Astrocyte (in vitro differentiated cells and primary cell): Measurements from ENCODE around the gene MTERF4. TPM values are rescaled to one million over a fixed set of nuclear protein-coding genes. Genes with fewer than 3 reads are reported as not detected.

ENCODE experiments used
- DNase-seq: peaks from one replicate; pipeline ENCODE4 v3.0.0-alpha.2; 2010; ENCODE audit warnings: low read depth
- FAIRE-seq: peaks from 2 replicates; lab custom pipeline; 2011; peaks lifted over from hg19 to GRCh38; lab: Jason Lieb, UNC
- H2AFZ ChIP-seq: 2 replicates; pipeline ENCODE4 v1.6.0; 2012; ENCODE audit warnings: low read depth, low read length, inconsistent platforms
- H3K27ac ChIP-seq: 2 replicates; pipeline ENCODE4 v1.5.1; 2011; ENCODE audit warnings: low read depth, low read length, inconsistent platforms
- H3K27me3 ChIP-seq: 2 replicates; pipeline ENCODE4 v1.6.0; 2011; ENCODE audit warnings: low read length, inconsistent platforms; ENCODE audit not compliant: insufficient read depth
- H3K36me3 ChIP-seq: 2 replicates; pipeline ENCODE4 v1.5.1; 2011; ENCODE audit warnings: low read length, inconsistent platforms; ENCODE audit not compliant: insufficient read depth
- H3K4me1 ChIP-seq: 2 replicates; pipeline ENCODE4 v1.5.1; 2011; ENCODE audit warnings: low read length, inconsistent platforms; ENCODE audit not compliant: insufficient read depth
- H3K4me2 ChIP-seq: 2 replicates; pipeline ENCODE4 v1.6.0; 2012; ENCODE audit warnings: low read length, inconsistent platforms
- H3K4me3 ChIP-seq: 2 replicates; pipeline ENCODE4 v1.5.1; 2011; ENCODE audit warnings: low read depth, mild to moderate bottlenecking, low read length, inconsistent platforms; ENCODE audit not compliant: insufficient read depth
- H3K79me2 ChIP-seq: 2 replicates; pipeline ENCODE4 v1.6.0; 2012; ENCODE audit warnings: mild to moderate bottlenecking, low read length, inconsistent platforms; ENCODE audit not compliant: insufficient read depth
- H3K9ac ChIP-seq: 2 replicates; pipeline ENCODE4 v1.6.0; 2012; ENCODE audit warnings: mild to moderate bottlenecking, low read length, inconsistent platforms
- H3K9me3 ChIP-seq: 2 replicates; pipeline ENCODE4 v1.5.1; 2012; ENCODE audit warnings: low read depth, mild to moderate bottlenecking, low read length, inconsistent platforms; ENCODE audit not compliant: insufficient read depth
- H4K20me1 ChIP-seq: 2 replicates; pipeline ENCODE4 v1.6.0; 2012; ENCODE audit warnings: low read length, inconsistent platforms; ENCODE audit not compliant: insufficient read depth
- H3K27ac Mint-ChIP-seq: one replicate; pipeline ENCODE4 v1.8.0; 2021; ENCODE audit warnings: mild to moderate bottlenecking, mixed read lengths; ENCODE audit not compliant: unreplicated experiment
- H3K27me3 Mint-ChIP-seq: one replicate; pipeline ENCODE4 v1.8.0; 2021; ENCODE audit warnings: low read depth, mixed read lengths; ENCODE audit not compliant: unreplicated experiment
- H3K36me3 Mint-ChIP-seq: one replicate; pipeline ENCODE4 v1.8.0; 2021; ENCODE audit warnings: low read depth, mixed read lengths; ENCODE audit not compliant: unreplicated experiment
- H3K4me1 Mint-ChIP-seq: one replicate; pipeline ENCODE4 v1.8.0; 2021; ENCODE audit warnings: low read depth, mixed read lengths; ENCODE audit not compliant: unreplicated experiment
- H3K4me3 Mint-ChIP-seq: one replicate; pipeline ENCODE4 v1.8.0; 2021; ENCODE audit warnings: mild to moderate bottlenecking, moderate library complexity, mixed read lengths; ENCODE audit not compliant: unreplicated experiment
- H3K9me3 Mint-ChIP-seq: one replicate; pipeline ENCODE4 v1.8.0; 2021; ENCODE audit warnings: mild to moderate bottlenecking, mixed read lengths; ENCODE audit not compliant: unreplicated experiment
- CTCF ChIP-seq: IDR thresholded peaks from 2 replicates; pipeline ENCODE4 v1.5.1; 2011; ENCODE audit warnings: low read depth, mild to moderate bottlenecking, inconsistent platforms, low read length, moderate library complexity; ENCODE audit not compliant: insufficient read depth
- EZH2 ChIP-seq: IDR thresholded peaks from 2 replicates; pipeline ENCODE4 v1.6.1; 2012; ENCODE audit warnings: mild to moderate bottlenecking, low read length, inconsistent platforms; ENCODE audit not compliant: insufficient read depth
- total RNA-seq: library from RNA; stranded (reverse); gene quantifications from 2 replicates; pipeline ENCODE4 v1.2.1, GENCODE V29; 2021

Gene MTERF4
- total RNA-seq, 1 donor from 2014 or later = 26.3 TPM

GRCh38 chr2:241072553-241073165 lies 29.4 kb downstream of the MTERF4 start:
- H3K9ac ChIP-seq = no peak overlapping the region
- FAIRE-seq (no peak), DNase-seq (no peak)
- no peaks in the 10 kb centered on the region for H3K9me3 ChIP-seq
- no peaks in the 10 kb centered on the region for H3K36me3 ChIP-seq
- no peak overlapping the region for H3K27ac ChIP-seq
- no peak overlapping the region for H2AFZ ChIP-seq
- no peak overlapping the region for H3K27ac Mint-ChIP-seq
- H3K36me3 Mint-ChIP-seq = no peaks in the 10 kb centered on the region
- no peaks in the 10 kb centered on the region for H3K27me3 ChIP-seq
- no peaks in the 10 kb centered on the region for H3K9me3 Mint-ChIP-seq
- TF ChIP-seq EZH2 (no peak), CTCF (no peak)
- H3K4me1 Mint-ChIP-seq = no peaks in the 10 kb centered on the region
- peaks cover 29% of the 10 kb centered on the region for H3K27me3 Mint-ChIP-seq
- H3K4me1 ChIP-seq = no peaks in the 10 kb centered on the region
- no peak overlapping the region for H3K4me3 ChIP-seq
- no peaks in the 10 kb centered on the region for H4K20me1 ChIP-seq
- no peaks in the 10 kb centered on the region for H3K79me2 ChIP-seq
- no peak overlapping the region for H3K4me2 ChIP-seq
- H3K4me3 Mint-ChIP-seq = no peak overlapping the region

GRCh38 chr2:241072151-241072550 lies 29.9 kb downstream of the MTERF4 start:
- Mint-ChIP-seq H3K9me3 (no peaks in the 10 kb centered on the region), H3K27me3 (peaks cover 29% of the 10 kb centered on the region)

More at GRCh38 chr2:241072151-241072550, 29.9 kb downstream of the MTERF4 start:
- Histone ChIP-seq H3K36me3 (no peaks in the 10 kb centered on the region), H3K4me1 (no peaks in the 10 kb centered on the region), H4K20me1 (no peaks in the 10 kb centered on the region), H3K9ac (no peak overlapping the region), H3K27ac (no peak overlapping the region), H3K9me3 (no peaks in the 10 kb centered on the region), H2AFZ (no peak overlapping the region), H3K79me2 (no peaks in the 10 kb centered on the region), H3K27me3 (no peaks in the 10 kb centered on the region), H3K4me3 (no peak overlapping the region), H3K4me2 (no peak overlapping the region)
- Mint-ChIP-seq H3K27ac (no peak overlapping the region), H3K4me1 (no peaks in the 10 kb centered on the region), H3K4me3 (no peak overlapping the region), H3K36me3 (no peaks in the 10 kb centered on the region)
- DNase-seq (no peak), FAIRE-seq (no peak)
- TF ChIP-seq EZH2 (no peak), CTCF (no peak)
